DND-41 (cell line): ENCODE data around the gene GON4L.
"Not testable (repeated sequence)": the region's sequence is repeated elsewhere in the genome, so short reads cannot be mapped to it uniquely, and the experiment has no call there.

Experiments
- EZH2 ChIP-seq: IDR thresholded peaks from 3 replicates; pipeline ENCODE4 v1.6.1; 2012; ENCODE audit warnings: borderline replicate concordance, low read depth, mild to moderate bottlenecking, moderate library complexity, low read length, inconsistent platforms; ENCODE audit not compliant: severe bottlenecking
- TF ChIP-seq, protein P1 (sequence below): IDR thresholded peaks from 2 replicates; pipeline ENCODE4 v1.5.1; 2012; ENCODE audit warnings: borderline replicate concordance, low read length, moderate library complexity, mild to moderate bottlenecking; ENCODE audit not compliant: poor library complexity, severe bottlenecking; ENCODE audit errors: extremely low read depth

DNA sequence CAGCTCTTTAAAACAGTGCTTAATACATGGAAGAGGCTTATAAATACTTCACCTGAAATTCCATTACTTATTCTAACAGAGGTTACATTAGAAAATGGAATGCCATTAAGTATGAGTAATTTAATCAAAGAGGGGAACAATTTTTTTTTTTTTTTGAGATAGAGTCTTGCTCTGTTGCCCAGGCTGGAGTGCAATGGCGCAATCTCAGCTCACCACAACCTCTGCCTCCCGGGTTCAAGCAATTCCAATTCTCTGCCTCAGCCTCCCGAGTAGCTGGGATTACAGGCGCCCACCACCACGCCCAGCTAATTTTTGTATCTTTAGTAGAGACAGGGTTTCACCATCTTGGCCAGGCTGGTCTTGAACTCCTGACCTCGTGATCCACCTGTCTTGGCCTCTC is 38.6 kb upstream of the GON4L start:
- TF ChIP-seq, protein P1, sequence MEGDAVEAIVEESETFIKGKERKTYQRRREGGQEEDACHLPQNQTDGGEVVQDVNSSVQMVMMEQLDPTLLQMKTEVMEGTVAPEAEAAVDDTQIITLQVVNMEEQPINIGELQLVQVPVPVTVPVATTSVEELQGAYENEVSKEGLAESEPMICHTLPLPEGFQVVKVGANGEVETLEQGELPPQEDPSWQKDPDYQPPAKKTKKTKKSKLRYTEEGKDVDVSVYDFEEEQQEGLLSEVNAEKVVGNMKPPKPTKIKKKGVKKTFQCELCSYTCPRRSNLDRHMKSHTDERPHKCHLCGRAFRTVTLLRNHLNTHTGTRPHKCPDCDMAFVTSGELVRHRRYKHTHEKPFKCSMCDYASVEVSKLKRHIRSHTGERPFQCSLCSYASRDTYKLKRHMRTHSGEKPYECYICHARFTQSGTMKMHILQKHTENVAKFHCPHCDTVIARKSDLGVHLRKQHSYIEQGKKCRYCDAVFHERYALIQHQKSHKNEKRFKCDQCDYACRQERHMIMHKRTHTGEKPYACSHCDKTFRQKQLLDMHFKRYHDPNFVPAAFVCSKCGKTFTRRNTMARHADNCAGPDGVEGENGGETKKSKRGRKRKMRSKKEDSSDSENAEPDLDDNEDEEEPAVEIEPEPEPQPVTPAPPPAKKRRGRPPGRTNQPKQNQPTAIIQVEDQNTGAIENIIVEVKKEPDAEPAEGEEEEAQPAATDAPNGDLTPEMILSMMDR = not testable (repeated sequence)
- not testable (repeated sequence) for TF ChIP-seq EZH2
